ENCODE data around the gene TULP1.

DNA sequence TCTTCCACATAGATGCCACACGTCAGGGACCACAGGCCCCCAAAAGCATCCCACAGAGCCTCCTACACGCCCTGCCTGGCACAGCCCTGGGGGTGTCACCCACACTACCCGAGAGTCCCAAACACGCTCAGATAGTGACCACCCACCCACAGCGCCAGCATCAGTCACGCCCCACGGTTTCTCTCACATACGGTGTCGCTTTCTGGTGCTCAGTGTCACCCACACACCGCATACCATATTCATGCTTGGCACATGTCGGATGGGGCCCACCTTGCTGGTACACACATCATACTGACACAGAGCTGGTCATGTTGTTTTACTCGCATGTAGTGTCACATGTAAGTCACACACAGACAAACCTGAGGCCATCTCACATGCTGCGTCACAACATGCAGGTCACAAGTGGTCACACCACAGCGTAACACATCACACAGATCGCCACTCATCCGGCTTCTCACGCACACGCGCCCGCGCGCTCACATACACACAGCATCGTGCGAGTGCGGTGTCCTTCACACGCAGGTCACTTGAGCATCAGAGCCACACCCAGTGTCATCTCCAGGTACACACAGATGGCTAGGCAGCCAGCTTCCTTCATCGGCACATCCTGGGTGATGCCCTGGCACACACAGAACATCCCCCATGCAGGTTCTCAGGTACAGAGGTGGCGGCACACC lies 19.3 kb downstream of the TULP1 start:
- TF ChIP-seq, protein P1, sequence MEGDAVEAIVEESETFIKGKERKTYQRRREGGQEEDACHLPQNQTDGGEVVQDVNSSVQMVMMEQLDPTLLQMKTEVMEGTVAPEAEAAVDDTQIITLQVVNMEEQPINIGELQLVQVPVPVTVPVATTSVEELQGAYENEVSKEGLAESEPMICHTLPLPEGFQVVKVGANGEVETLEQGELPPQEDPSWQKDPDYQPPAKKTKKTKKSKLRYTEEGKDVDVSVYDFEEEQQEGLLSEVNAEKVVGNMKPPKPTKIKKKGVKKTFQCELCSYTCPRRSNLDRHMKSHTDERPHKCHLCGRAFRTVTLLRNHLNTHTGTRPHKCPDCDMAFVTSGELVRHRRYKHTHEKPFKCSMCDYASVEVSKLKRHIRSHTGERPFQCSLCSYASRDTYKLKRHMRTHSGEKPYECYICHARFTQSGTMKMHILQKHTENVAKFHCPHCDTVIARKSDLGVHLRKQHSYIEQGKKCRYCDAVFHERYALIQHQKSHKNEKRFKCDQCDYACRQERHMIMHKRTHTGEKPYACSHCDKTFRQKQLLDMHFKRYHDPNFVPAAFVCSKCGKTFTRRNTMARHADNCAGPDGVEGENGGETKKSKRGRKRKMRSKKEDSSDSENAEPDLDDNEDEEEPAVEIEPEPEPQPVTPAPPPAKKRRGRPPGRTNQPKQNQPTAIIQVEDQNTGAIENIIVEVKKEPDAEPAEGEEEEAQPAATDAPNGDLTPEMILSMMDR (IDR thresholded peaks at IDR 0.05): no peak
- TF ChIP-seq EP300 (IDR thresholded peaks at IDR 0.05): no peak
